Kidney (tissue), 14 donors: ENCODE results near the gene CDK5R1. TPM values are rescaled to one million over a fixed set of nuclear protein-coding genes. Genes with fewer than 3 reads are reported as not detected.

ENCODE experiments used
- DNase-seq, 5 donors: peaks; one replicate each; pipeline ENCODE4 v3.0.0-alpha.2; 2013 to 2020
- FAIRE-seq: peaks from 2 replicates; lab custom pipeline; 2012; peaks lifted over from hg19 to GRCh38; lab: Jason Lieb, UNC
- H3K27ac ChIP-seq, 2 donors: one replicate each; pipeline ENCODE4 v1.7.0; 2013; ENCODE audit warnings: low read depth in 2 of 2, low read length in 2 of 2, inconsistent platforms in 1 of 2
- H3K27me3 ChIP-seq: one replicate; pipeline ENCODE4 v1.7.1; 2013; ENCODE audit warnings: low read length, inconsistent platforms; ENCODE audit not compliant: control insufficient read depth, insufficient read depth
- H3K36me3 ChIP-seq, 3 donors: one replicate each; pipeline versions ENCODE4 v1.7.0 to v1.7.1; 2013; ENCODE audit warnings: low read length in 3 of 3, control low read depth in 1 of 3, inconsistent platforms in 1 of 3; ENCODE audit not compliant: insufficient read depth in 3 of 3, control insufficient read depth in 2 of 3
- H3K4me1 ChIP-seq, 3 donors: one replicate each; pipeline versions ENCODE4 v1.7.0 to v1.7.1; 2013; ENCODE audit warnings: low read length in 3 of 3, inconsistent platforms in 1 of 3, low read depth in 1 of 3; ENCODE audit not compliant: control insufficient read depth in 2 of 3, insufficient read depth in 2 of 3
- H3K4me3 ChIP-seq, 3 donors: one replicate each; pipeline versions ENCODE4 v1.7.0 to v1.8.1; 2013; ENCODE audit warnings: low read length in 3 of 3, control low read depth in 1 of 3, inconsistent platforms in 1 of 3
- H3K9ac ChIP-seq, 3 donors: one replicate each; pipeline versions ENCODE4 v1.7.0 to v1.7.1; 2013; ENCODE audit warnings: low read length in 3 of 3, control low read depth in 1 of 3, inconsistent platforms in 1 of 3
- H3K9me3 ChIP-seq, 3 donors: one replicate each; pipeline versions ENCODE4 v1.7.0 to v1.7.1; 2013; ENCODE audit warnings: low read length in 3 of 3, control low read depth in 1 of 3, inconsistent platforms in 1 of 3; ENCODE audit not compliant: control insufficient read depth in 2 of 3, insufficient read depth in 1 of 3
- intact Hi-C: fragments of 100-400 bp; cut with DNase I; formaldehyde crosslinking; loops from one replicate; pipeline ENCODE4 v1.11.1; 2022
- polyA plus RNA-seq: library from polyadenylated mRNA; stranded (reverse); fragments of 350-450 nt; fragmentation: Illumina TruSeq; extraction: RNeasy Lipid Tissue Mini Kit (QIAGEN cat#74804); gene quantifications from one replicate; pipeline ENCODE4 v1.2.3, GENCODE V29; 2014; ENCODE audit warnings: low read depth, low replicate concordance; ENCODE audit not compliant: insufficient read depth
- total RNA-seq: library from RNA; stranded (reverse); fragmentation: NEBNext Ultra II Directional; extraction: Animal tissue kit (Norgen Biotek cat#: 25700); gene quantifications from one replicate; pipeline ENCODE4 v1.2.1, GENCODE V29; 2021
- TF ChIP-seq, protein P1 (sequence below): IDR thresholded peaks from 3 replicates; pipeline ENCODE4 v1.5.1; 2012; ENCODE audit warnings: mild to moderate bottlenecking, moderate library complexity, borderline replicate concordance; ENCODE audit not compliant: insufficient read depth; ENCODE audit errors: extremely low read depth
- donor health status: control.
- donor health status: control.
- donor health status: control.
- donor health status: control.
- donor health status: control.
- donor health status: DM: yes; HTN: yes; CAD: no.
- donor health status: Normal renal cell carcinoma (clear cell type).

Gene CDK5R1
- total and polyA plus RNA-seq, 2 donors from 2014 or later = 0.67 to 1.5 TPM

DNA sequence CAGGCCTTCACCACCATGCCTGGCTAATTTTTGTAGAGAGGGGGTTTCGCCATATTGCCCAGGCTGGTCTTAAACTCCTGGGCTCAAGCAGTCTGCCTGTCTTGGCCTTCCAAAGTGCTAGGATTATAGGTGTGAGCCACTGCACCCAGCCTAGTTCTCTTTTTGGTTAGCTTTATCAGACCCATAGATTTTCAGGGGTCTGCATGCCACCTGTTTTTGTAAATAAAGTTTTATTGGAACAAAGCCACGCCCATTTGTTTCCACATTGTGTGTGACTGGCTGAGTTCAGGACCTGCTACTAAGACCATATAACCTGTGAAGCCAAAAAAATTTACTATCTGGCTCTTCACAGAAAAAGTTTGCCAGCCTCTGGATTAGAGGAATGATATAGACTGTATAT, 34.9 kb upstream of the CDK5R1 start:
- H3K36me3 ChIP-seq = peaks cover 8 to 40% (median 20%) of the 10 kb centered on the region in 3 donors
- no peak for FAIRE-seq

DNA sequence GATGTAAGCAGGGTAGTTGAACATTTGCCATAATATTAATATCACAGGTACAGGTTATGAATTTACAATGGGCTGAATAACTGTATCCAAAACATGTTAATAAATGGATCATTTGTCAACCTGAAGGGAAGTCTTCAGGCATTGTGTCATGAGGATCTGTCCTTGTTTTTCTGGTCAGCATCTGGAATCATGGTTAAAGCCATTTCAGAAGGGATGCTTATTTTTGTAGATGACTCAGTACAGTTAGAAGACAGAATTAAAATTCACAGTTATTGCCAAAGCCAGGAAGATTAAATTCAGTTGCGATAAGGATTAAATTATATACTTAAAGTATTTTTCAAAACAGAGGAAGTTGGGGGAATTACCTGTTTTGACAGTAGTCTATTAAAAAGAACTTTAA, 34.5 kb upstream of the CDK5R1 start:
- no peaks in the 10 kb centered on the region for H3K4me1 ChIP-seq
- no peak overlapping the region for H3K27ac ChIP-seq
- FAIRE-seq = no peak
- TF ChIP-seq, protein P1, sequence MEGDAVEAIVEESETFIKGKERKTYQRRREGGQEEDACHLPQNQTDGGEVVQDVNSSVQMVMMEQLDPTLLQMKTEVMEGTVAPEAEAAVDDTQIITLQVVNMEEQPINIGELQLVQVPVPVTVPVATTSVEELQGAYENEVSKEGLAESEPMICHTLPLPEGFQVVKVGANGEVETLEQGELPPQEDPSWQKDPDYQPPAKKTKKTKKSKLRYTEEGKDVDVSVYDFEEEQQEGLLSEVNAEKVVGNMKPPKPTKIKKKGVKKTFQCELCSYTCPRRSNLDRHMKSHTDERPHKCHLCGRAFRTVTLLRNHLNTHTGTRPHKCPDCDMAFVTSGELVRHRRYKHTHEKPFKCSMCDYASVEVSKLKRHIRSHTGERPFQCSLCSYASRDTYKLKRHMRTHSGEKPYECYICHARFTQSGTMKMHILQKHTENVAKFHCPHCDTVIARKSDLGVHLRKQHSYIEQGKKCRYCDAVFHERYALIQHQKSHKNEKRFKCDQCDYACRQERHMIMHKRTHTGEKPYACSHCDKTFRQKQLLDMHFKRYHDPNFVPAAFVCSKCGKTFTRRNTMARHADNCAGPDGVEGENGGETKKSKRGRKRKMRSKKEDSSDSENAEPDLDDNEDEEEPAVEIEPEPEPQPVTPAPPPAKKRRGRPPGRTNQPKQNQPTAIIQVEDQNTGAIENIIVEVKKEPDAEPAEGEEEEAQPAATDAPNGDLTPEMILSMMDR = no peak
- peaks cover 6 to 38% (median 20%) of the 10 kb centered on the region in 3 donors for H3K36me3 ChIP-seq
- intact Hi-C loops = no loop called here
- H3K9me3 ChIP-seq = no peaks in the 10 kb centered on the region
- H3K27me3 ChIP-seq = no peaks in the 10 kb centered on the region
- no peak overlapping the region for H3K4me3 ChIP-seq
- DNase-seq = no peak
- H3K9ac ChIP-seq = no peak overlapping the region

More for the DNA sequence above, 34.9 kb upstream of the CDK5R1 start:
- Histone ChIP-seq H3K27ac (no peak overlapping the region), H3K4me3 (no peak overlapping the region), H3K9me3 (no peaks in the 10 kb centered on the region), H3K9ac (no peak overlapping the region), H3K4me1 (no peaks in the 10 kb centered on the region), H3K27me3 (no peaks in the 10 kb centered on the region)
- TF ChIP-seq, protein P1 = no peak
- no peak for DNase-seq
- intact Hi-C loops = no loop called here

DNA sequence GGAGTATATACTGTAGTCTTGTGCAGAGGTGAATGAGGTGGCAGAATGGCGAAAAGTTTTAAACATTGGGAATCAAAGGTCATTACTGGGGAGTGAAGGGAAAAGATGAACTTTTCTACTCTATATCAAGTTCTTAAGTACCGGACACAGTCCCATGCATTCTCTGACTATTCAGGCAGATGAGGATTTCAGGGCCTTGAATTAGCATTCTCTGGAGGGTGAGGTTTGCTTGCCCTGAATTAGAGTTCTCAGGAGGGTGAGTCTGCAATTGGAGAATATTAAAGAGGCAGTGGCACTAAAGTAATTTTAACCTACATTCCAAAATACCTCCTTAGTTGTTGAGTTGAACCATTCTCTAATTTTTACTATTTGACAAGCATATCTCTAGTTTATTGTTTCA, 33.4 kb upstream of the CDK5R1 start:
- Histone ChIP-seq H3K4me1 (no peaks in the 10 kb centered on the region), H3K9ac (no peak overlapping the region), H3K4me3 (no peak overlapping the region), H3K36me3 (peaks cover 5 to 40% (median 23%) of the 10 kb centered on the region in 3 donors), H3K27me3 (no peaks in the 10 kb centered on the region), H3K9me3 (no peaks in the 10 kb centered on the region), H3K27ac (no peak overlapping the region)
- DNase-seq (no peak), FAIRE-seq (no peak)
- intact Hi-C loops = no loop called here
- TF ChIP-seq, protein P1 = no peak

DNA sequence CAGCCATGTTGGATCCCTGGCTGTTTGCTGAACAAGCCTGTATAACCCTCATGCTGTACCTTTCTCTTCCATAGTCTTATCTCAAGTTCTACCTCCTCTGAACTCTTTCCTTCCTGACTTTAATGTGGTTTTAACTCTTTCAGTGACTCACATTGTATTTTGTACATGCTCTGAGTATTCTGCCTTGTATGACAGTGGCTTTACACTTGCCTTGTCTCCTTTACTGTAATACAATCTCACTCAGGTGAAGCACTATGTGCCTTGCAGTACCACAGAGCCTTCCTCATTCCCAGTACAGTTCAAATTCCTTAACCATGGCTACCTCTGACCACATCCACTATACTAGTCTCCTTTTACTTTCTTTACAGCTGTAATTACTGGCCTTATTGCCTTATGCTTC, 28.4 kb upstream of the CDK5R1 start:
- no peak overlapping the region for H3K27ac ChIP-seq
- H3K9me3 ChIP-seq = no peaks in the 10 kb centered on the region
- no peak overlapping the region for H3K9ac ChIP-seq
- DNase-seq (no peak), FAIRE-seq (no peak)
- H3K4me1 ChIP-seq = peaks cover 0 to under 1% (median 0%) of the 10 kb centered on the region in 3 donors
- peaks cover 5 to 40% (median 21%) of the 10 kb centered on the region in 3 donors for H3K36me3 ChIP-seq
- TF ChIP-seq, protein P1 = no peak
- intact Hi-C loops = no loop called here
- H3K4me3 ChIP-seq = no peak overlapping the region
- H3K27me3 ChIP-seq = no peaks in the 10 kb centered on the region
